ENCODE data around the gene SMG5. TPM values are rescaled to one million over a fixed set of nuclear protein-coding genes. Genes with fewer than 3 reads are reported as not detected.

SMG5 gene
- total and polyA plus RNA-seq, 8 donors, result 15.9 to 42.8 (median 26.4) TPM

DNA sequence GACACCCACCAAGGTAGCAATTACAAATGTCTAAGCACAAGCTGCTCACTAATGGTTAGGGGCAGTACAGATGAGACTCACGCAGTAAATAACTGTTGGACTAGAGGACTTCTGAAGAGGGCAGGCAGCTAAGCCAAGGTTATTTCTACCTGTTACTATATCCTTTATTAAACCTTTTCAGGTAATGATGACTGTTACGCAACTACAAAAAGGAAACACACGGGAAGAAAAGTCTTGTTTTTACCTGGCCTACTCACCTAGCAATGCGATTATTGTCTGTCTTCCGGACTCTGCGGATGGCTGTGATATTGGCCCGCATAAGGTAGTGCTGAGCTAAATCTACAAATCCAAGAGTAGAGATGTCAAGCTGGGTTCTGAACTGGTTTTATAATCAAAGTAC lies 34.3 kb upstream of the SMG5 start:
- TF ChIP-seq, protein P1, sequence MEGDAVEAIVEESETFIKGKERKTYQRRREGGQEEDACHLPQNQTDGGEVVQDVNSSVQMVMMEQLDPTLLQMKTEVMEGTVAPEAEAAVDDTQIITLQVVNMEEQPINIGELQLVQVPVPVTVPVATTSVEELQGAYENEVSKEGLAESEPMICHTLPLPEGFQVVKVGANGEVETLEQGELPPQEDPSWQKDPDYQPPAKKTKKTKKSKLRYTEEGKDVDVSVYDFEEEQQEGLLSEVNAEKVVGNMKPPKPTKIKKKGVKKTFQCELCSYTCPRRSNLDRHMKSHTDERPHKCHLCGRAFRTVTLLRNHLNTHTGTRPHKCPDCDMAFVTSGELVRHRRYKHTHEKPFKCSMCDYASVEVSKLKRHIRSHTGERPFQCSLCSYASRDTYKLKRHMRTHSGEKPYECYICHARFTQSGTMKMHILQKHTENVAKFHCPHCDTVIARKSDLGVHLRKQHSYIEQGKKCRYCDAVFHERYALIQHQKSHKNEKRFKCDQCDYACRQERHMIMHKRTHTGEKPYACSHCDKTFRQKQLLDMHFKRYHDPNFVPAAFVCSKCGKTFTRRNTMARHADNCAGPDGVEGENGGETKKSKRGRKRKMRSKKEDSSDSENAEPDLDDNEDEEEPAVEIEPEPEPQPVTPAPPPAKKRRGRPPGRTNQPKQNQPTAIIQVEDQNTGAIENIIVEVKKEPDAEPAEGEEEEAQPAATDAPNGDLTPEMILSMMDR (IDR thresholded peaks at IDR 0.05), result no peak
- ATAC-seq, result no peak
- Histone ChIP-seq H3K36me3 (peaks cover 6 to 81% (median 64%) of the 10 kb centered on the region in 3 donors), H3K9me3 (no peaks in the 10 kb centered on the region), H3K27ac (no peak overlapping the region), H3K4me1 (no peaks in the 10 kb centered on the region), H3K4me3 (no peak overlapping the region), H3K27me3 (no peaks in the 10 kb centered on the region)
- intact Hi-C loops (cut with DNase I), result loop anchor here in 1 of 3 donors (10.0 kb wide), 1 partner anchor 172 kb away; no protein-coding TSS in a partner anchor
- FAIRE-seq, result no peak
- WGBS, 2 donors, result 88 to 92% methylated on average over 7 of the region's 7 CpGs
- no peak for DNase-seq

DNA sequence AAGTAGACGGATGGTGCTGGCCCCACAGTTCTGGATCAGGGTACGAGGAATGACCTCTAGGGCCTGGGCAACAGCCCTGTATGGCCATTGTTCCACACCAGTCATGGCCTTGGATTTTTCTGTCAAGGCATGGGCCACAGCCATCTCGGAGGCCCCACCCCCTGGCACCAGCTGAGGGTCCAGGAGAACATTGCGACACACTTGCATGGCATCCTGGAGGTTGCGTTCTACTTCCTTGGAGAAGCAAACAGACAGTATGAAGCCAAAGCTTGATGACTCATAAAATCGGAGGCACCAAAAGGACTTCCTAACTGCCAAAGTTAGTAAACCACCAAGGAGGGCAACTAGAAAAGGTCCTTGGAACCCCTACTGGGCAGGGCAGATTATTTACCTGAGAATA lies 28.3 kb upstream of the SMG5 start:
- H3K36me3 ChIP-seq, result peaks cover 0 to 63% (median 36%) of the 10 kb centered on the region in 3 donors
- peak in 1 of 4 donors; percentile 47 for ATAC-seq

DNA sequence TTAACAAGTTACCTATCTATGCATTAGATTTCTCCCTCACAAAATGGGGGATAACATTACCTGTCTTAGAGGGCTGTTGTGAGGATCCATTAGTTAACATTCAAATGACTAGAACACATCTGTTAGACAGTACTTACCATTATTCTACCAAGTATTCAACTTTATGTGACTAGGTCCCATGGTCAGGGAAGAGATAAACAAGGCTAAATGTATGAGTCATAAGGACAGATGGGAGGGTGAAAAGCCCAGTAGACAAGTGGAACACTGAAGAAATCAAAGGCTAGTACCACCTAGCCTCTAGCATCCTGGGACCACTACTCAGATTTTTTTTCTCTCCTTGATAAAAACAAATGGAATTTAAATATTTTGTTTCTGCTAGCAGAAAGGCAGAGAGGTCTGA lies 25.5 kb upstream of the SMG5 start:
- FAIRE-seq, result no peak
- no peak for ATAC-seq
- intact Hi-C loops (cut with DNase I), result no loop called here

More for the DNA sequence above, 28.3 kb upstream of the SMG5 start:
- TF ChIP-seq, protein P1 (IDR thresholded peaks at IDR 0.05), result no peak
- FAIRE-seq, result no peak
- Histone ChIP-seq H3K4me1 (no peaks in the 10 kb centered on the region), H3K4me3 (no peak overlapping the region), H3K27me3 (no peaks in the 10 kb centered on the region), H3K27ac (no peak overlapping the region), H3K9me3 (no peaks in the 10 kb centered on the region)
- WGBS, 2 donors, result 85 to 91% methylated on average over 6 of the region's 6 CpGs
- no peak for DNase-seq
- intact Hi-C loops (cut with DNase I), result loop anchor here in 1 of 3 donors (10.0 kb wide), 1 partner anchor 166 kb away; no protein-coding TSS in a partner anchor

DNA sequence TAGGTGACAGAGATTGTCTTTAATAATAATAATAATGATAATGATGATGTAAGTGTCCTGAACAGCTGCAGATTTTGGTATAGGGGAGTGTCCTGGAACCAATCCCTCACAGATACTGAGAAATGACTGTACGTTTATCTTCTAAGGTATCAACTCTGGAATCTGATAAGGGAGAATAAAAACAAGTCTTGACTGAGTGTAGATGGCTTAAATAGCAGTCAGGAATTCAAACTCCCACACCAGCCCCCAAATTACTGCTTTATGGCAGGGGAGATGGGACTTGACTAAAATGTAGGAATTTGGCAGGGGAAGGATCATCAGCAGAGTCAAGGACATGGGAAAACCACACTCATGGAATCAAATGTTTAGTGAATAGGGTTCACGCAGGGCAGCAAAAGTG lies 22.6 kb upstream of the SMG5 start:
- Histone ChIP-seq H3K36me3 (peaks cover 0 to 23% (median 13%) of the 10 kb centered on the region in 3 donors), H3K9me3 (no peaks in the 10 kb centered on the region), H3K4me1 (no peaks in the 10 kb centered on the region), H3K4me3 (no peak overlapping the region), H3K27me3 (no peaks in the 10 kb centered on the region), H3K27ac (no peak overlapping the region)
- ATAC-seq, result no peak
- intact Hi-C loops (cut with DNase I), result no loop called here
- 63 to 67% methylated on average over 2 of the region's 2 CpGs for WGBS, 2 donors
- no peak for FAIRE-seq
- no peak for DNase-seq
- TF ChIP-seq, protein P1 (IDR thresholded peaks at IDR 0.05), result no peak

More for the DNA sequence above, 25.5 kb upstream of the SMG5 start:
- DNase-seq, result no peak
- no peaks in the 10 kb centered on the region for H3K9me3 ChIP-seq
- H3K27ac ChIP-seq, result no peak overlapping the region
- no peak overlapping the region for H3K4me3 ChIP-seq
- no peaks in the 10 kb centered on the region for H3K27me3 ChIP-seq
- no peaks in the 10 kb centered on the region for H3K4me1 ChIP-seq
- peaks cover 0 to 52% (median 23%) of the 10 kb centered on the region in 3 donors for H3K36me3 ChIP-seq
- TF ChIP-seq, protein P1 (IDR thresholded peaks at IDR 0.05), result no peak

DNA sequence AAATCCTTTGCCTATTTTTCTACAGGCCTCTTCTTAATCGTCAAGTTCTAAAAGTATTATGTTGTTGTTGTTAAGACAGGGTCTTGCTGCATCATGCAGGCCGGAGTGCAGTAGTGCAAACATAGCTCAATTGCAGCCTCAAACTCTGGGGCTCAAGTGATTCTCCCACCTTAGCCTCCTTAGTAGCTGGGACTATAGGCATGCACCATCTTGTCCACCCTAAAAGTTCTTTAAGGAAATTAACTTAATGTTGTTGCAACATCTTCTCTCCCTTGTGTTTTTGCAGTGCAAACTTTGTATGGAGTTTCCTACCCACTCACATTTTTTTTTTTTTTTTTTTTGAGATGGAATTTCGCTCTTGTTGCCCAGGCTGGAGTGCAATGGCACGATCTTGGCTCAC lies 20.6 kb upstream of the SMG5 start:
- no peak for ATAC-seq

More for the DNA sequence above, 20.6 kb upstream of the SMG5 start:
- intact Hi-C loops (cut with DNase I), result no loop called here
- FAIRE-seq (no peak), DNase-seq (no peak)
- Histone ChIP-seq H3K27ac (no peak overlapping the region), H3K4me3 (no peak overlapping the region), H3K9me3 (no peaks in the 10 kb centered on the region), H3K36me3 (peaks cover 0 to 6% (median 3%) of the 10 kb centered on the region in 3 donors), H3K27me3 (no peaks in the 10 kb centered on the region), H3K4me1 (no peaks in the 10 kb centered on the region)
- 93 to 100% methylated on average over 4 of the region's 4 CpGs for WGBS, 2 donors
- TF ChIP-seq, protein P1 (IDR thresholded peaks at IDR 0.05), result no peak
